Tibial nerve (tissue), 4 donors: ENCODE results near the gene LCNL1. TPM values are rescaled to one million over a fixed set of nuclear protein-coding genes. Genes with fewer than 3 reads are reported as not detected.
A peak's percentile ranks its signal among the peaks of the same experiment; 100 is the strongest.

Experiments used
- DNase-seq, 2 donors: peaks; one replicate each; pipeline ENCODE4 v3.0.0-alpha.2; 2019; ENCODE audit warnings: low spot score in 2 of 2
- H3K27ac ChIP-seq, 4 donors: fragments of 200-600 bp; sonication (generic) in 3 of 4; one replicate each; pipeline ENCODE4 v1.5.1; 2017 to 2019; ENCODE audit warnings: mild to moderate bottlenecking in 1 of 4
- H3K27me3 ChIP-seq, 2 donors: fragments of 200-600 bp; sonication (generic) in 1 of 2; one replicate each; pipeline versions ENCODE4 v1.5.1 to v1.6.0; 2017 to 2019
- H3K36me3 ChIP-seq, 3 donors: fragments of 200-600 bp; sonication (generic); one replicate each; pipeline ENCODE4 v1.5.1; 2018 to 2019
- H3K4me1 ChIP-seq, 4 donors: fragments of 200-600 bp; sonication (generic) in 3 of 4; one replicate each; pipeline ENCODE4 v1.5.1; 2017 to 2019
- H3K4me3 ChIP-seq, 4 donors: fragments of 200-600 bp; sonication (generic) in 3 of 4; one replicate each; pipeline ENCODE4 v1.5.1; 2017 to 2019; ENCODE audit warnings: mild to moderate bottlenecking in 1 of 4, moderate library complexity in 1 of 4
- H3K9me3 ChIP-seq, 4 donors: fragments of 200-600 bp; sonication (generic) in 3 of 4; one replicate each; pipeline ENCODE4 v1.5.1; 2017 to 2019
- EP300 ChIP-seq, 2 donors: sonication (generic); formaldehyde crosslinking; IDR thresholded peaks; one replicate each; pipeline ENCODE4 v1.6.1; 2017; ENCODE audit warnings: antibody characterized with exemption in 2 of 2, mild to moderate bottlenecking in 1 of 2
- POLR2A ChIP-seq, 2 donors: fragments of 450-650 bp; IDR thresholded peaks; one replicate each; pipeline ENCODE4 v1.6.1; 2017; ENCODE audit warnings: antibody characterized with exemption in 2 of 2, mild to moderate bottlenecking in 2 of 2, moderate library complexity in 2 of 2
- WGBS, 2 donors: methylation state at CpG; one replicate each; pipeline ENCODE4 v1.1.5; 2018; 5-methylcytosine and 5-hydroxymethylcytosine counted together
- total RNA-seq, 4 donors: library from RNA; depleted of rRNA; stranded (reverse); fragments of >200 nt; gene quantifications; one replicate each; pipeline ENCODE4 v1.1.0, GENCODE V29; 2016
- TF ChIP-seq, protein P1 (sequence below), 5 experiments: fragments of 200-600 bp in 3 of 5; fragments of 450-650 bp in 2 of 5; sonication (generic) in 3 of 5; IDR thresholded peaks; one replicate each; pipeline ENCODE4 v1.5.1; 2016 to 2019; ENCODE audit warnings: antibody characterized with exemption in 5 of 5, mild to moderate bottlenecking in 3 of 5, moderate library complexity in 2 of 5

Gene LCNL1
- total RNA-seq, 4 donors from 2014 or later = 14.7 to 86.3 (median 64.3) TPM

DNA sequence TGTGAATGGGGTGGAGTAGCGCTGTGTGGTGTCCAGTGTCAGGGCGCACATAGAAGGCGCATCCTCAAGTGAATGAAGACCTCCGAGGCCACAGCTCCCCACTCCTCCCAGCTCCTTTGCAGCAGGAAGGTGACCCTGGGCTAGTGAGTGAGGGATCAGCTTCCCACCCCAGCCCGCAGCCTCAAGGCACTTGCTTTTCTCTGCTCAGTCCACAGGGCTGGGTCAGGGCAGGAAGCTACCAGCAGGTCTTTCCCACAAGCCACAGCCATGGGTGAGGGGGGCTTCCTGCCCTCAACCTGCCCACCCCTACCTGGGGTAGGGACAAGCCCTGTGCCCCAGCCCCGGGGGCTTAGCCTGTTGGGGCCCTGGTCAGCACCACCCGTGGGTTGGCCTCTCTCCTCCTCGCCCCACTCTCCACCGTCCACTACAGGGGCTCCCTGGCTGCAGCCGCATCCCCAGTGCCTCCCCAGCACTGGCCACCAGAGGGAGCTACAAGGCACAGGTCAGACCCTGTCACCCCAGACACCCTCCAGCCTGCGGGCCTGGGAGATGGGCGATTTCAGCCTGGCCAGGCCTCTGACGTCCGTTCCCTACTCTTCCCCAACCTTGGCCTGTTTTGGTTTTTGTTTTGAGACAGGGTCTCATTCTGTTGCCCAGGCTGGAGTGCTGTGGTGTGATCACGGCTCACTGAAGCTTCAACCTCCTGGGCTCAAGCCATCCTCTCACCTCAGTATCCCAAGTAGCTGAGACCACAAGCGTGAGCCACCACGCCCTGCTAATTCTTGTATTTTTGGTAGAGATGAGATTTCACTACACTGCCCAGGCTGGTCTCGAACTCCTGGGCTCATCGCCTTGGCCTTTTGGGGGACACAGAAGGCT lies 46.5 kb downstream of the LCNL1 start:
- DNase-seq = peak; percentile 64 to 78
- no peaks in the 10 kb centered on the region for H3K36me3 ChIP-seq
- H3K27ac ChIP-seq = peak overlapping the region; percentile 73 to 93 (median 84)
- TF ChIP-seq, protein P1, sequence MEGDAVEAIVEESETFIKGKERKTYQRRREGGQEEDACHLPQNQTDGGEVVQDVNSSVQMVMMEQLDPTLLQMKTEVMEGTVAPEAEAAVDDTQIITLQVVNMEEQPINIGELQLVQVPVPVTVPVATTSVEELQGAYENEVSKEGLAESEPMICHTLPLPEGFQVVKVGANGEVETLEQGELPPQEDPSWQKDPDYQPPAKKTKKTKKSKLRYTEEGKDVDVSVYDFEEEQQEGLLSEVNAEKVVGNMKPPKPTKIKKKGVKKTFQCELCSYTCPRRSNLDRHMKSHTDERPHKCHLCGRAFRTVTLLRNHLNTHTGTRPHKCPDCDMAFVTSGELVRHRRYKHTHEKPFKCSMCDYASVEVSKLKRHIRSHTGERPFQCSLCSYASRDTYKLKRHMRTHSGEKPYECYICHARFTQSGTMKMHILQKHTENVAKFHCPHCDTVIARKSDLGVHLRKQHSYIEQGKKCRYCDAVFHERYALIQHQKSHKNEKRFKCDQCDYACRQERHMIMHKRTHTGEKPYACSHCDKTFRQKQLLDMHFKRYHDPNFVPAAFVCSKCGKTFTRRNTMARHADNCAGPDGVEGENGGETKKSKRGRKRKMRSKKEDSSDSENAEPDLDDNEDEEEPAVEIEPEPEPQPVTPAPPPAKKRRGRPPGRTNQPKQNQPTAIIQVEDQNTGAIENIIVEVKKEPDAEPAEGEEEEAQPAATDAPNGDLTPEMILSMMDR (IDR thresholded peaks at IDR 0.05) = peak; percentile 83 to 96 (median 92)
- TF ChIP-seq EP300 (IDR thresholded peaks at IDR 0.05) (no peak), POLR2A (IDR thresholded peaks at IDR 0.05) (no peak)
- H3K27me3 ChIP-seq = no peaks in the 10 kb centered on the region
- peak overlapping the region in 3 of 4 donors; percentile 63 to 74 (median 68) for H3K4me3 ChIP-seq
- no peaks in the 10 kb centered on the region for H3K9me3 ChIP-seq
- 33 to 37% methylated on average over 17 to 19 of the region's 19 CpGs for WGBS, 2 donors
- H3K4me1 ChIP-seq = peaks cover 0 to 64% (median 50%) of the 10 kb centered on the region in 4 donors

DNA sequence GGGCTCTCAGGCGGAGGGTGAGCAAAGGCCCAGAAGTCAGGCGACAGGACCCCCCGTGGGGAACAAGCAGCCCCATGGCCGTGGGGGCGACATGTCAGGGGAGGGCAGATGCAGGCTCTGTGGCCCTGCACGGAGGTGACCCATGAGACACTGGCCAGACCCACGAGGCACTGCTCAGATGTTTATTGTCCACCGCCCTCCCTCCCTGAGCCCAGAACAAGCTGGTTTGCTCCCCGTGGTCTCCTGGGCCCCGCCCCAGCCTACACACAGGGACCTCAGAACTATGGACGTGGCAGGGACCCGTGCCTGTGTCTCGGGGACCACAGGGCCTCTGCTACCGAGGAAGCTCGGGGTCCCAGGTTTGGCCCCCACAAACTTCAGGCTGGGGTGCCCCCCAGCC lies 47.2 kb downstream of the LCNL1 start:
- TF ChIP-seq, protein P1 (IDR thresholded peaks at IDR 0.05) = no peak
- TF ChIP-seq EP300 (IDR thresholded peaks at IDR 0.05) = no peak
- Histone ChIP-seq H3K27me3 (no peaks in the 10 kb centered on the region), H3K36me3 (no peaks in the 10 kb centered on the region), H3K4me3 (no peak overlapping the region), H3K9me3 (no peaks in the 10 kb centered on the region), H3K4me1 (peaks cover 0 to 64% (median 54%) of the 10 kb centered on the region in 4 donors), H3K27ac (peak overlapping the region in 2 of 4 donors; percentile 87 to 93)
- DNase-seq = no peak
- 57 to 76% methylated on average over 8 to 12 of the region's 15 CpGs for WGBS, 2 donors

DNA sequence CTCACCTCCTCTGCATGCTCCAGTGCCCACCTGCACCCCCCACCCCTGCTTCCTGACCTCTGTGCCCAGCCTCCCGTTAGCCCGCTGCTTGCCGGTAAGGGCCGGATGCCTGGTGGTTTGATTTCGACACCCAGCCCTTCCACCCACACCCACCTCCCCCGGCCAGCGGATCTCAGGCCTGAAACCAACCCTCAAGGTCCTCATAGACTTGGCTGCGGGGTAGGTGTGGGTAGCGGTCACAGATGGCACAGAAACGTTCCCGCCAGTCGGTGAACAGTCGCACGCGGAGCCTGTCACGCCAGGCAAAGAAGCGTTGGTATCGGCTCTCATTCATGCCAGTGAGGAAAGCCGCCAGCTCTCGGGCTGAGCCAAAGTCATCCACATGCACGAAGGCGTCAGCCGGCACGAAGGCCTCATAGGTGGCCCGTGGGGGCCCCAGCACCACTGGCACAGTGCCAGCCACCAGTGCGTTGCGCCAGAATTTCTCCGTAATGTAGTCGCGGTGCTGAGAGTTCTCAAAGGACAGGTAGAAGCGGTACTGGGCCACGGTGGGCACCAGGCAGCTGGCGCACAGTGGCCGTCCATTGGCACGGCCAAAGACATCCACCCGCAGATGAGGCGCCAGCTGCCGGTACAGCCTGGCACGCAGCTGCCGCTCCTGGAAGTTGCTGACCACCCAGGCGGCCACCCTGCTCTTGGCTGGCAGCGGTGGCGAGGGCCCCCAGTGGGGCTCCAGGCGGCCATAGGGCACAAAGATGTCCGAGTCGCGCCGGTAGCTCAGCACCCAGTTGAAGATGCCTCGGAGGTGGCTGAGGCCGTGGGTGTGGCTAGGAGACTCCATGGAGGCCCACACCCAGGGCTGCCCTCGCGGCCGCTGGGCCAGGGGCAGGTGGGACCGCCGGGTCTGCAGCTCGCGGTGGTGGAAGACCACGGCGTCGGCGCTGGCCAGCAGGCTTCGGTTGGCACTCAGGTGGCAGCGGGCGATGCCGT lies 48.0 kb downstream of the LCNL1 start:
- Histone ChIP-seq H3K27ac (peak overlapping the region in 1 of 4 donors; percentile 87), H3K9me3 (no peaks in the 10 kb centered on the region), H3K4me3 (no peak overlapping the region), H3K4me1 (peaks cover 0 to 64% (median 53%) of the 10 kb centered on the region in 4 donors), H3K36me3 (no peaks in the 10 kb centered on the region), H3K27me3 (no peaks in the 10 kb centered on the region)
- TF ChIP-seq, protein P1 (IDR thresholded peaks at IDR 0.05) = no peak
- TF ChIP-seq EP300 (IDR thresholded peaks at IDR 0.05) = no peak
- no peak for TF ChIP-seq POLR2A (IDR thresholded peaks at IDR 0.05)
- WGBS, 2 donors = 87 to 89% methylated on average over 40 to 60 of the region's 65 CpGs
- DNase-seq = no peak

DNA sequence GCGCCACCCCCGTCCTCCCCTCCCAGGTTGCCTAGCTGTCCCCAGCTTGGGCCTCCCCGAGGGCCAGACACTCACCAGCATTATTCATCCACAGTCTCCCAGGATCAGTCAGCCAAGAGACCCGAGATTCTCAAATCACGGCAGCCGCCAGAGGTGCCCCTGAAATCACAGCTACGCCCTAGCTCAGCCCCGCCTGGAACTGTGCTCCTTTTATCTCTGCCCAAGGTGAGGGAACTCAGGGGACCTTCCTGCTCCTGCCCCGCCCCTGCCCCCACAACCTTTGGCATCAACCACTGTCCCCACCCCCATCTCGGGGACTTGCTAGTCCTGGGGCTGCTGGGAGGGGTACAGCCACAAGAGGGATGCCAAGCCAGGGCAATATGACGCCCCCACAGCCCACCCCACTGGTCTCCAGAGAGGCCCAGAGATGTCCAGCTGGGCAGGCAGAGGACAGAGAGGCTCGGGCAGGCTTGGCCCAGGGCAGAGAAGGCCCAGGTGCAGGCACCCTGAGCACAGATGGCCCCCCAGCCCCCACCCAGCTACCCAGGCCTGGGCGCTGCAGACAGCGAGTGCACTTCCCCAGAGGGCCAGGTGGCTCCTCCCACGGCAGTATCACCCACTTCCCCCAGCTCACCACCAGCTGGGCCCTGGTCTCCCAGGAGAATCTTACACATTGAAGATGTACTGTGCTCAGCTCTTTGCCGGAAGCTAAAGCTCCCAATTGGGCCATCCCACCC lies 49.3 kb downstream of the LCNL1 start, which contains the start of gene FUT7:
Gene FUT7 (minus strand): TSS at position 185 of the 737 bp plus-strand sequence. CDS start 97 bp downstream, at position 88.
- peak within 1 kb of the TSS in 2 of 4 donors; percentile 5 to 66 for H3K27ac ChIP-seq
- H3K9me3 ChIP-seq = no peaks in the 10 kb centered on the region
- H3K36me3 ChIP-seq = peaks cover 0 to 1% (median 0%) of the 10 kb centered on the region in 3 donors
- 52 to 63% methylated on average over 10 to 16 of the region's 16 CpGs for WGBS, 2 donors
- H3K27me3 ChIP-seq = no peaks in the 10 kb centered on the region
- H3K4me3 ChIP-seq = peak within 1 kb of the TSS in 1 of 4 donors; percentile 4
- TF ChIP-seq EP300 (IDR thresholded peaks at IDR 0.05) (no peak), POLR2A (IDR thresholded peaks at IDR 0.05) (no peak)
- TF ChIP-seq, protein P1 (IDR thresholded peaks at IDR 0.05) = no peak
- DNase-seq = no peak
- peaks cover 0 to 52% (median 41%) of the 10 kb centered on the region in 4 donors for H3K4me1 ChIP-seq
